K562 (cell line): ENCODE data around the gene UFSP1. TPM values are rescaled to one million over a fixed set of nuclear protein-coding genes. Genes with fewer than 3 reads are reported as not detected.
A peak's percentile ranks its signal among the peaks of the same experiment; 100 is the strongest.

Experiments used
- CBX2 ChIP-seq: fragments of 200-600 bp; sonication (generic); IDR thresholded peaks from one replicate; pipeline ENCODE4 v1.6.1; 2012; ENCODE audit warnings: mild to moderate bottlenecking, low read length, inconsistent platforms; ENCODE audit not compliant: insufficient read depth, poor library complexity, severe bottlenecking
- CHAMP1 ChIP-seq: fragments of 450-650 bp; IDR thresholded peaks from 2 replicates; pipeline ENCODE4 v1.6.1; 2016; ENCODE audit warnings: mild to moderate bottlenecking
- CHD4 ChIP-seq: fragments of 200-600 bp; sonication (generic); IDR thresholded peaks from 3 replicates; pipeline ENCODE4 v1.6.1; 2012; ENCODE audit warnings: low read depth, mild to moderate bottlenecking, mixed read lengths, low read length, inconsistent platforms; ENCODE audit not compliant: insufficient read depth, insufficient replicate concordance, poor library complexity, severe bottlenecking
- CLOCK ChIP-seq: fragments of 250-450 bp; sonication (Bioruptor Pico); IDR thresholded peaks from 2 replicates; pipeline ENCODE4 v1.4.0; 2020; ENCODE audit warnings: mild to moderate bottlenecking, moderate library complexity, borderline replicate concordance
- ESRRA ChIP-seq: fragments of 450-650 bp; IDR thresholded peaks from 2 replicates; pipeline ENCODE4 v1.6.1; 2014; ENCODE audit warnings: low read depth, mild to moderate bottlenecking, moderate library complexity, borderline replicate concordance
- HMG20B ChIP-seq: fragments of 250-450 bp; sonication (Bioruptor Pico); IDR thresholded peaks from 2 replicates; pipeline ENCODE4 v1.5.0; 2021; ENCODE audit warnings: mild to moderate bottlenecking
- HNRNPK ChIP-seq: fragments of 200-400 bp; formaldehyde crosslinking; IDR thresholded peaks from one replicate; pipeline ENCODE4 v1.6.1; 2018; ENCODE audit warnings: mild to moderate bottlenecking, low read depth, low read length; ENCODE audit not compliant: poor library complexity, severe bottlenecking
- KDM1A ChIP-seq, 2 experiments: fragments of 450-650 bp; IDR thresholded peaks; 2 replicates each; pipeline ENCODE4 v1.6.1; 2016; ENCODE audit warnings: mild to moderate bottlenecking in 2 of 2
- KLF1 ChIP-seq: fragments of 450-650 bp; IDR thresholded peaks from 2 replicates; pipeline ENCODE4 v1.6.1; 2016; ENCODE audit warnings: missing genetic modification characterization, missing compliant biosample characterization
- MTA1 ChIP-seq: fragments of 450-650 bp; IDR thresholded peaks from 2 replicates; pipeline ENCODE4 v1.6.1; 2017; ENCODE audit warnings: borderline replicate concordance
- POLR2H ChIP-seq: IDR thresholded peaks from 2 replicates; pipeline ENCODE4 v1.6.1; 2016; ENCODE audit warnings: missing genetic modification characterization, low read depth, mild to moderate bottlenecking, control low read depth, missing compliant biosample characterization, moderate library complexity
- PTBP1 ChIP-seq: fragments of 200-400 bp; formaldehyde crosslinking; IDR thresholded peaks from 2 replicates; pipeline ENCODE4 v1.6.1; 2017; ENCODE audit warnings: low read depth, low read length
- RBBP5 ChIP-seq: fragments of 200-600 bp; sonication (generic); IDR thresholded peaks from 2 replicates; pipeline ENCODE4 v1.6.1; 2012; ENCODE audit warnings: borderline replicate concordance, mild to moderate bottlenecking, low read length, control low read depth, inconsistent platforms; ENCODE audit not compliant: insufficient read depth, poor library complexity, severe bottlenecking
- RBM22 ChIP-seq: fragments of 200-400 bp; formaldehyde crosslinking; IDR thresholded peaks from 2 replicates; pipeline ENCODE4 v1.6.1; 2018; ENCODE audit warnings: low read length, low read depth; ENCODE audit not compliant: poor library complexity, severe bottlenecking
- RBM25 ChIP-seq: fragments of 200-400 bp; formaldehyde crosslinking; IDR thresholded peaks from 2 replicates; pipeline ENCODE4 v1.6.1; 2018; ENCODE audit warnings: low read length, low read depth, moderate library complexity; ENCODE audit not compliant: severe bottlenecking
- RHOXF2B ChIP-seq: fragments of 250-450 bp; sonication (Bioruptor Pico); conservative IDR thresholded peaks from 2 replicates; pipeline ENCODE4 v1.5.1; 2021
- SMAD3 ChIP-seq: fragments of 450-650 bp; formaldehyde crosslinking; conservative IDR thresholded peaks from 2 replicates; pipeline ENCODE4 v1.4.0; 2020; ENCODE audit warnings: mild to moderate bottlenecking
- SMARCA5 ChIP-seq: fragments of 450-650 bp; IDR thresholded peaks from 2 replicates; pipeline ENCODE4 v1.6.1; 2016
- STAT5B ChIP-seq: fragments of 250-450 bp; sonication (Bioruptor Pico); IDR thresholded peaks from 2 replicates; pipeline ENCODE4 v1.8.0; 2021; ENCODE audit warnings: mild to moderate bottlenecking, inconsistent platforms
- TEAD4 ChIP-seq, 2 experiments: sonication (generic) in 1 of 2; formaldehyde crosslinking in 1 of 2; IDR thresholded peaks; 2 replicates each; pipeline versions ENCODE4 v1.6.1 to v1.8.0; 2012 to 2022; ENCODE audit warnings: borderline replicate concordance in 1 of 2, inconsistent platforms in 1 of 2, low read length in 1 of 2, mild to moderate bottlenecking in 1 of 2, missing genetic modification reagents in 1 of 2
- USF1 ChIP-seq: sonication (generic); formaldehyde crosslinking; IDR thresholded peaks from 2 replicates; pipeline ENCODE4 v1.9.0; 2022; ENCODE audit warnings: mild to moderate bottlenecking, missing genetic modification reagents
- ZNF124 ChIP-seq: sonication (generic); formaldehyde crosslinking; IDR thresholded peaks from 2 replicates; pipeline ENCODE4 v1.8.1; 2022; ENCODE audit warnings: missing genetic modification reagents
- ZNF140 ChIP-seq: fragments of 250-450 bp; sonication (Bioruptor Pico); IDR thresholded peaks from 2 replicates; pipeline ENCODE4 v1.8.0; 2021; ENCODE audit warnings: moderate library complexity, mild to moderate bottlenecking, inconsistent platforms
- ZNF778 ChIP-seq: fragments of 450-650 bp; formaldehyde crosslinking; IDR thresholded peaks from 2 replicates; pipeline ENCODE4 v1.4.0; 2020; ENCODE audit warnings: mild to moderate bottlenecking, moderate library complexity
- polyA plus RNA-seq, 8 experiments: library from polyadenylated mRNA; depleted of rRNA in 4 of 8; stranded (reverse) in 5 of 8; unstranded in 3 of 8; fragments of >200 nt; fragmentation: Nextera tagmentation in 2 of 8; fragmentation: Illumina TruSeq in 1 of 8; extraction: Ambion mirVana in 2 of 8; extraction: Trizol in 1 of 8; gene quantifications; 2 replicates each; pipeline versions ENCODE4 v1.2.1 to v1.2.3, GENCODE V29; 2011 to 2014; ENCODE audit warnings: inconsistent platforms in 1 of 8, missing spikeins in 1 of 8
- total RNA-seq, 7 experiments: library from RNA; depleted of rRNA in 6 of 7; stranded (reverse); fragments of >200 nt in 6 of 7; fragmentation: Illumina TruSeq in 2 of 7; extraction: Trizol in 2 of 7; gene quantifications; 2 replicates each; pipeline versions ENCODE4 v1.2.1 to v1.2.3, GENCODE V29; 2011 to 2021; ENCODE audit warnings: low replicate concordance in 1 of 7

UFSP1 gene
- total and polyA plus RNA-seq, 9 of the 15 experiments (the other 6 are each of a cell fraction or from before 2014, with no cell fraction given) = 0.50 to 18.8 (median 2.1) TPM

GRCh38 chr7:100899432-100899831 is 9.9 kb upstream of the UFSP1 start (continued):
- no peak for TF ChIP-seq SMAD3 (CRISPR knock-in tag)
- TF ChIP-seq TEAD4 (IDR thresholded peaks at IDR 0.05; ENCODE audit: low read length) = peak; percentile 12; the same call in 1 of the 2 replicates
- no peak for TF ChIP-seq TEAD4 (CRISPR knock-in tag; IDR thresholded peaks at IDR 0.05; ENCODE audit: borderline replicate concordance)
- TF ChIP-seq RBM22 = no peak
- TF ChIP-seq PTBP1 = 0 out of 2 replicates have a peak, but pooled peaks have one; percentile 67
- peak; percentile 47; the same call in 1 of the 2 replicates for TF ChIP-seq SMARCA5
- no peak for TF ChIP-seq KLF1 (tag)
- TF ChIP-seq CHAMP1 = no peak
- TF ChIP-seq ZNF140 = no peak
- no peak for TF ChIP-seq ZNF124 (CRISPR knock-in tag)
- TF ChIP-seq HMG20B (CRISPR knock-in tag) = no peak
- TF ChIP-seq RBBP5 = no peak
- no peak for TF ChIP-seq CHD4
- TF ChIP-seq ZNF778 (CRISPR knock-in tag) = no peak
- no peak for TF ChIP-seq CBX2
- TF ChIP-seq ESRRA = no peak
- TF ChIP-seq RHOXF2B (CRISPR knock-in tag) = no peak
- TF ChIP-seq MTA1 = no peak
- no peak for TF ChIP-seq POLR2H (tag)
- no peak for TF ChIP-seq STAT5B
- TF ChIP-seq KDM1A (IDR thresholded peaks at IDR 0.05) = 0 out of 4 replicates have a peak, but pooled peaks have one; percentile 17 to 18
- TF ChIP-seq USF1 = peak; percentile 32; the same call in 1 of the 2 replicates
- TF ChIP-seq CLOCK = no peak
- peak; percentile 87 for TF ChIP-seq RBM25
- TF ChIP-seq HNRNPK = no peak
